Measurements from ENCODE around the gene MYLK. TPM values are rescaled to one million over a fixed set of nuclear protein-coding genes. Genes with fewer than 3 reads are reported as not detected.

The MYLK gene
- total and polyA plus RNA-seq, 9 of the 15 experiments (the other 6 are each of a cell fraction or from before 2014, with no cell fraction given) = 0.11 to 0.53 (median 0.18) TPM; not detected in 2

GRCh38 chr3:123568034-123568433, 316.1 kb downstream of the MYLK start:
- intact Hi-C loops (cut with micrococcal nuclease) (no loop called here), in situ Hi-C loops (cut with MboI) (no loop called here)
- Histone ChIP-seq H3K9ac (ENCODE audit: insufficient read depth in 1 of 2, low read depth in 2 of 2, low read length in 2 of 2) (no peak overlapping the region), H3K27me3 (ENCODE audit: control insufficient read depth in 2 of 2, insufficient read depth in 2 of 2, low read length in 2 of 2) (no peaks in the 10 kb centered on the region), H3K36me3 (ENCODE audit: control insufficient read depth, insufficient read depth, low read length) (no peaks in the 10 kb centered on the region), H4K20me1 (replicated peaks; ENCODE audit: control insufficient read depth, insufficient read depth, low read length) (no peaks in the 10 kb centered on the region), H3K4me1 (replicated peaks in 1 of 2; ENCODE audit: control insufficient read depth in 2 of 2, insufficient read depth in 2 of 2, low read length in 2 of 2) (peaks cover 0 to 4% of the 10 kb centered on the region in 2 experiments; a peak in 2 of 5 replicates), H3K79me2 (ENCODE audit: control insufficient read depth, insufficient read depth, low read length) (no peaks in the 10 kb centered on the region), H2AFZ (ENCODE audit: low read depth, low read length) (no peak overlapping the region), H3K9me3 (replicated peaks; ENCODE audit: control insufficient read depth, insufficient read depth, low read depth, low read length) (no peaks in the 10 kb centered on the region), H3K27ac (ENCODE audit: extremely low read depth, low read depth, low read length) (no peak overlapping the region), H3K4me2 (ENCODE audit: insufficient read depth, low read length) (no peak overlapping the region), H3K9me1 (ENCODE audit: control insufficient read depth, insufficient read depth, low read length) (no peaks in the 10 kb centered on the region), H3K4me3 (no peak overlapping the region)
- WGBS (ENCODE audit: insufficient coverage, low coverage, missing lambda C conversion rate) = 97% methylated on average over 4 of the region's 7 CpGs
- CTCF ChIA-PET (ENCODE audit: low intra/inter-chr PET ratio) = no interaction called here
- no peak for TF ChIP-seq SLC30A9 (CRISPR knock-in tag; IDR thresholded peaks at IDR 0.05)
- TF ChIP-seq NCOR1 (IDR thresholded peaks at IDR 0.05) = no peak
- TF ChIP-seq IRF9 (tag; IDR thresholded peaks at IDR 0.05) = no peak
- no peak for TF ChIP-seq CXXC5 (CRISPR knock-in tag; IDR thresholded peaks at IDR 0.05)
- no peak for TF ChIP-seq CTCFL (IDR thresholded peaks at IDR 0.05; ENCODE audit: borderline replicate concordance, insufficient read depth, low read depth, low read length, poor library complexity, severe bottlenecking)
- DNase-seq (ENCODE audit: extremely low read depth in 1 of 4, low spot score in 3 of 4) = no peak
- no peak for FAIRE-seq
- BruUV-seq (replicated peaks) = no TSS peak
- no peak for ATAC-seq
- POLR2A ChIA-PET = no interaction called here

Data from K562 (cell line).